HepG2 (cell line): Measurements from ENCODE around the gene GPR25. TPM values are rescaled to one million over a fixed set of nuclear protein-coding genes. Genes with fewer than 3 reads are reported as not detected.

Experiments used
- JUNB ChIP-seq: sonication (generic); formaldehyde crosslinking; IDR thresholded peaks from 2 replicates; pipeline ENCODE4 v1.8.0; 2022; ENCODE audit warnings: missing genetic modification reagents, mild to moderate bottlenecking, borderline replicate concordance
- SETDB1 ChIP-seq: sonication (generic); formaldehyde crosslinking; IDR thresholded peaks from 2 replicates; pipeline ENCODE4 v1.5.1; 2020; ENCODE audit warnings: missing genetic modification reagents, mild to moderate bottlenecking, borderline replicate concordance
- TRAFD1 ChIP-seq: sonication (generic); formaldehyde crosslinking; IDR thresholded peaks from 2 replicates; pipeline ENCODE4 v1.5.1; 2020; ENCODE audit warnings: missing genetic modification reagents, mild to moderate bottlenecking, borderline replicate concordance
- WIZ ChIP-seq: sonication (generic); formaldehyde crosslinking; IDR thresholded peaks from 2 replicates; pipeline ENCODE4 v1.5.1; 2020; ENCODE audit warnings: mild to moderate bottlenecking, missing genetic modification reagents
- ZNF232 ChIP-seq: sonication (generic); formaldehyde crosslinking; IDR thresholded peaks from 2 replicates; pipeline ENCODE4 v1.4.0; 2020; ENCODE audit warnings: missing genetic modification reagents, borderline replicate concordance
- polyA plus RNA-seq, 8 experiments: library from polyadenylated mRNA; depleted of rRNA in 3 of 8; stranded (reverse) in 7 of 8; unstranded in 1 of 8; fragments of >200 nt; fragmentation: Illumina TruSeq in 4 of 8; extraction: Trizol in 4 of 8; gene quantifications; 2 replicates each; pipeline versions ENCODE4 v1.2.1 to v1.2.3, GENCODE V29; 2011 to 2016; ENCODE audit warnings: low read depth in 4 of 8, missing spikeins in 1 of 8, mixed read lengths in 1 of 8; ENCODE audit not compliant: insufficient read depth in 1 of 8
- total RNA-seq, 5 experiments: library from RNA; depleted of rRNA; stranded (reverse); fragments of >200 nt; fragmentation: Illumina TruSeq; extraction: Trizol; gene quantifications; 2 replicates each; pipeline ENCODE4 v1.2.3, GENCODE V29; 2016; ENCODE audit warnings: low read depth in 1 of 5
- TF ChIP-seq, protein P1 (sequence below): sonication (generic); formaldehyde crosslinking; IDR thresholded peaks from 2 replicates; pipeline ENCODE4 v1.5.0; 2020; ENCODE audit warnings: mild to moderate bottlenecking, missing genetic modification reagents, borderline replicate concordance
- TF ChIP-seq, protein P2 (sequence below): sonication (generic); formaldehyde crosslinking; IDR thresholded peaks from 2 replicates; pipeline ENCODE4 v1.5.1; 2020; ENCODE audit warnings: missing genetic modification reagents, mild to moderate bottlenecking, borderline replicate concordance
- TF ChIP-seq, protein P3 (sequence below): sonication (generic); formaldehyde crosslinking; IDR thresholded peaks from 2 replicates; pipeline ENCODE4 v1.4.0; 2020; ENCODE audit warnings: missing genetic modification reagents, mild to moderate bottlenecking, borderline replicate concordance

Gene GPR25
- total and polyA plus RNA-seq, 2 of the 13 experiments (the other 11 are each of a cell fraction or from before 2014, with no cell fraction given): not detected

DNA sequence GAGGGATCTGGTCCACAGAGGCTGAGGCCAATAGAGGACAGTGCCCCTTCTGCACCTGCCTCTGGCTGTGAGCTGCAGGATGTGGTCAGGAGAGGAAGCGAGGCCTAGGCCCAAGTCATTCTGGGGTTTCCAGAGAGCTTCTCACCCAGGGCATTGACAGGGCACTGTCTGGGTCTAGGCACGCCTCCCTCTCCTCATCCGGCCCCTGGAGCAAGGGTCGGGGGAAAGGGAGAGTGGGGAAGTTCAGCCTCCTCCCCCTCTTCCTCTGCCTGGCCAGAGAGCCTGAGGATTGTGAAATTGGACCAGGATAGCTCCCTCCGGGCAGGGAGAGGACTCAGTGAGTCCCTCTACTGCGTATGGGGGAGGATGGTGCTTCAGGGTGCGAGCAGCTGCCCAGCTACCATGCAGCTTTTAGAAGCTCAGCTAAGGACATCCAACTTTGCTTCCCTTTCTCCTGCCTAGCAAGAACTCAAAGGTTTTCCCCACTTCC is 15.6 kb downstream of the GPR25 start (continued):
- TF ChIP-seq, protein P1, sequence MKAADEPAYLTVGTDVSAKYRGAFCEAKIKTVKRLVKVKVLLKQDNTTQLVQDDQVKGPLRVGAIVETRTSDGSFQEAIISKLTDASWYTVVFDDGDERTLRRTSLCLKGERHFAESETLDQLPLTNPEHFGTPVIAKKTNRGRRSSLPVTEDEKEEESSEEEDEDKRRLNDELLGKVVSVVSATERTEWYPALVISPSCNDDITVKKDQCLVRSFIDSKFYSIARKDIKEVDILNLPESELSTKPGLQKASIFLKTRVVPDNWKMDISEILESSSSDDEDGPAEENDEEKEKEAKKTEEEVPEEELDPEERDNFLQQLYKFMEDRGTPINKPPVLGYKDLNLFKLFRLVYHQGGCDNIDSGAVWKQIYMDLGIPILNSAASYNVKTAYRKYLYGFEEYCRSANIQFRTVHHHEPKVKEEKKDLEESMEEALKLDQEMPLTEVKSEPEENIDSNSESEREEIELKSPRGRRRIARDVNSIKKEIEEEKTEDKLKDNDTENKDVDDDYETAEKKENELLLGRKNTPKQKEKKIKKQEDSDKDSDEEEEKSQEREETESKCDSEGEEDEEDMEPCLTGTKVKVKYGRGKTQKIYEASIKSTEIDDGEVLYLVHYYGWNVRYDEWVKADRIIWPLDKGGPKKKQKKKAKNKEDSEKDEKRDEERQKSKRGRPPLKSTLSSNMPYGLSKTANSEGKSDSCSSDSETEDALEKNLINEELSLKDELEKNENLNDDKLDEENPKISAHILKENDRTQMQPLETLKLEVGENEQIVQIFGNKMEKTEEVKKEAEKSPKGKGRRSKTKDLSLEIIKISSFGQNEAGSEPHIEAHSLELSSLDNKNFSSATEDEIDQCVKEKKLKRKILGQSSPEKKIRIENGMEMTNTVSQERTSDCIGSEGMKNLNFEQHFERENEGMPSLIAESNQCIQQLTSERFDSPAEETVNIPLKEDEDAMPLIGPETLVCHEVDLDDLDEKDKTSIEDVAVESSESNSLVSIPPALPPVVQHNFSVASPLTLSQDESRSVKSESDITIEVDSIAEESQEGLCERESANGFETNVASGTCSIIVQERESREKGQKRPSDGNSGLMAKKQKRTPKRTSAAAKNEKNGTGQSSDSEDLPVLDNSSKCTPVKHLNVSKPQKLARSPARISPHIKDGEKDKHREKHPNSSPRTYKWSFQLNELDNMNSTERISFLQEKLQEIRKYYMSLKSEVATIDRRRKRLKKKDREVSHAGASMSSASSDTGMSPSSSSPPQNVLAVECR (CRISPR knock-in tag): peak; percentile 11; the same call in 1 of the 2 replicates
- TF ChIP-seq, protein P2, sequence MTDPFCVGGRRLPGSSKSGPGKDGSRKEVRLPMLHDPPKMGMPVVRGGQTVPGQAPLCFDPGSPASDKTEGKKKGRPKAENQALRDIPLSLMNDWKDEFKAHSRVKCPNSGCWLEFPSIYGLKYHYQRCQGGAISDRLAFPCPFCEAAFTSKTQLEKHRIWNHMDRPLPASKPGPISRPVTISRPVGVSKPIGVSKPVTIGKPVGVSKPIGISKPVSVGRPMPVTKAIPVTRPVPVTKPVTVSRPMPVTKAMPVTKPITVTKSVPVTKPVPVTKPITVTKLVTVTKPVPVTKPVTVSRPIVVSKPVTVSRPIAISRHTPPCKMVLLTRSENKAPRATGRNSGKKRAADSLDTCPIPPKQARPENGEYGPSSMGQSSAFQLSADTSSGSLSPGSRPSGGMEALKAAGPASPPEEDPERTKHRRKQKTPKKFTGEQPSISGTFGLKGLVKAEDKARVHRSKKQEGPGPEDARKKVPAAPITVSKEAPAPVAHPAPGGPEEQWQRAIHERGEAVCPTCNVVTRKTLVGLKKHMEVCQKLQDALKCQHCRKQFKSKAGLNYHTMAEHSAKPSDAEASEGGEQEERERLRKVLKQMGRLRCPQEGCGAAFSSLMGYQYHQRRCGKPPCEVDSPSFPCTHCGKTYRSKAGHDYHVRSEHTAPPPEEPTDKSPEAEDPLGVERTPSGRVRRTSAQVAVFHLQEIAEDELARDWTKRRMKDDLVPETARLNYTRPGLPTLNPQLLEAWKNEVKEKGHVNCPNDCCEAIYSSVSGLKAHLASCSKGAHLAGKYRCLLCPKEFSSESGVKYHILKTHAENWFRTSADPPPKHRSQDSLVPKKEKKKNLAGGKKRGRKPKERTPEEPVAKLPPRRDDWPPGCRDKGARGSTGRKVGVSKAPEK (CRISPR knock-in tag): peak; percentile 42; the same call in 1 of the 2 replicates
- TF ChIP-seq JUNB (no peak), TRAFD1 (CRISPR knock-in tag) (no peak), WIZ (no peak), SETDB1 (no peak), ZNF232 (CRISPR knock-in tag) (no peak)
- TF ChIP-seq, protein P3, sequence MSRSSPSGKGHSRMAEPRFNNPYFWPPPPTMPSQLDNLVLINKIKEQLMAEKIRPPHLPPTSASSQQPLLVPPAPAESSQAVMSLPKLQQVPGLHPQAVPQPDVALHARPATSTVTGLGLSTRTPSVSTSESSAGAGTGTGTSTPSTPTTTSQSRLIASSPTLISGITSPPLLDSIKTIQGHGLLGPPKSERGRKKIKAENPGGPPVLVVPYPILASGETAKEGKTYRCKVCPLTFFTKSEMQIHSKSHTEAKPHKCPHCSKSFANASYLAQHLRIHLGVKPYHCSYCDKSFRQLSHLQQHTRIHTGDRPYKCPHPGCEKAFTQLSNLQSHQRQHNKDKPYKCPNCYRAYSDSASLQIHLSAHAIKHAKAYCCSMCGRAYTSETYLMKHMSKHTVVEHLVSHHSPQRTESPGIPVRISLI (CRISPR knock-in tag): peak; percentile 15; the same call in 1 of the 2 replicates
